SH-SY5Y (cell line): ENCODE results near the gene RRAS.

Experiments used
- GATA2 ChIP-seq: IDR thresholded peaks from 2 replicates; pipeline ENCODE4 v1.6.1; 2011; ENCODE audit warnings: mild to moderate bottlenecking, low read depth, low read length
- GATA3 ChIP-seq: IDR thresholded peaks from 2 replicates; pipeline ENCODE4 v1.6.1; 2011; ENCODE audit warnings: low read depth, mild to moderate bottlenecking, low read length, moderate library complexity

DNA sequence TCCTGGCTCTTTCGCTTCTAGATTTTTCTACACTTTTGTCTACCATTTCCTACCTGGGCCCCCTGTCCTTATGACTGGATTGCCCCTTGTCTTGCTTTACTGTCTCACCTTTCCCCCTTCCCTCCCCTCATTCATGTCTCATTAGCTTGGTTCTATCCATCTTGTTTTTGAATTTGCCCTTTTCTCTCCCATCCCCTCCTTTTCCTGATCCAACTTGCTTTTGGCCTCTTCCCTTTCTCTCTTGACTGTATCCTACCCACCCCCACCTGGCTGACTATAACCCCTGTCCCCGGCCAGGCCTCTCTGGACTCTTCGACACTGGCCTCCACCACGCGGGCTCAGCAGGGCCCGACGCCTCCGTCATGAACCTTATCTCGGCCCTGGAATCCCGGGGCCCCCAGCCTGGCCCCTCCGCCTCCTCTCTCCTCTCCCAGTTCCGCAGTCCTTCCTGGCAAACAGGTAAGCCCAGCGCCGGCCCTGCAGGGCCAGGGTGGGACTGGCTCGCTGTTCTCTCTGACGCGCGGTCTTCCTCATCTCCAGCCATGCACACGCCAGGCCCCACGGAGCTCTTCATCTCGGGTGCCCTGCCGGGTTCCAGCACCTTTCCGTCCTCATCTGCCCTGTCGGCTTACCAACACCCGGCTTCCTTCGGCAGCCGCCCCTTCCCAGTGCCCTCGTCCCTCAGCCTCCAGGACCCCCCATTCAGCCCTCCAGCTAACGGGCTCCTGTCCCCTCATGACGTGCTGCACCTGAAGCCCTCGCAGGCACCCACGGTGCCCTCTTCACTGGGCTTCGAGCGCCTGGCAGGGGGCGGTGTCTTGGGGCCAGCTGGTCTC lies 45.6 kb downstream of the RRAS start:
- TF ChIP-seq GATA3 (no peak), GATA2 (no peak)
